NT2/D1 (cell line): Measurements from ENCODE around the gene SPEM1.

Experiments
- SUZ12 ChIP-seq: IDR thresholded peaks from 2 replicates; pipeline ENCODE4 v1.6.1; 2011; ENCODE audit not compliant: insufficient read length, insufficient read depth; ENCODE audit errors: extremely low read depth
- YY1 ChIP-seq: IDR thresholded peaks from 2 replicates; pipeline ENCODE4 v1.6.1; 2011; ENCODE audit not compliant: insufficient read length, insufficient read depth
- ZNF274 ChIP-seq: IDR thresholded peaks from 2 replicates; pipeline ENCODE4 v1.6.1; 2011; ENCODE audit warnings: mild to moderate bottlenecking, low read depth, low read length

GRCh38 chr17:7467498-7467897, 47.4 kb downstream of the SPEM1 start:
- TF ChIP-seq YY1 (no peak), ZNF274 (no peak), SUZ12 (no peak)
